GM18868 (cell line): Measurements from ENCODE around the gene DHDH.
"Not testable (repeated sequence)": the region's sequence is repeated elsewhere in the genome, so short reads cannot be mapped to it uniquely, and the experiment has no call there.

ENCODE experiments used
- ATAC-seq: cut with Tn5 transposase; IDR thresholded peaks from one replicate; pipeline ENCODE4 v1.9.1; 2021; ENCODE audit warnings: mild to moderate bottlenecking, moderate library complexity; ENCODE audit not compliant: unreplicated experiment

The DHDH gene

DNA sequence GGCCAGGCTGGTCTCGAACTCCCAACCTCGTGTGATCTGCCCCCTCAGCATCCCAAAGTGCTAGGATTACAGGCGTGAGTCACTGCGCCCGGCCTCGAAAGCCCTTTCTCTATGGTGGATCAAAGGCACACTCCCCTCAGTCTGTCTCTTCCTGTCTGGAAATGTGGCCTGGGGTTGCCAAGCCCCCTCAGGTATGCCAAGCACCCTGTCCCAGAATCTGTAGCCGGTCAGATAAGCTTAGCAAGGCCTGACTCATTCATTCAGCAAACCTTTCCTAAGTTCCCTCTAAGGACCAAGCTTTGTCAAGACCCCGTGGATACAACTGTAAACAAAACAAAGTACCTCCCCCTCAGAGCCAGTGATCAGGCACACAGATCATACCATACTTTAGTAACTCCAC is 19.3 kb upstream of the DHDH start:
- ATAC-seq: no peak

DNA sequence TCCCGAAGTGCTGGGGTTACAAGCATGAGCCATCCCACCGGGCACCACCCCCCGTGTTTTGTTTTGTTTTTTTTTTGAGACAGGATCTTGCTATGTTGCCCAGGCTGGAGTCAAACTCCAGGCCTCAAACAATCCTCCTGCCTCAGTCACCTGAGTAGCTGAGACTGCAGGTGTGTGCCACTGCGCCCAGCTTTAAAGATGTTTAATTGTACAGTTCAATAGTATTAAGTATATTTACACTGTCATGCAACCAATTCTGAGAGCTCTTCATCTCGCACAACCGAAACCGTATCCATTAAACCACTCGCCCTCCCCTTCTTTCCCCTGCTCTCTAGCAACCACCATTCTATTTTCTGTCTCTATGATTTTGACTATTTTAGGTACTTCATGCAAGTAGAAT is 17.7 kb upstream of the DHDH start:
- ATAC-seq: no peak

DNA sequence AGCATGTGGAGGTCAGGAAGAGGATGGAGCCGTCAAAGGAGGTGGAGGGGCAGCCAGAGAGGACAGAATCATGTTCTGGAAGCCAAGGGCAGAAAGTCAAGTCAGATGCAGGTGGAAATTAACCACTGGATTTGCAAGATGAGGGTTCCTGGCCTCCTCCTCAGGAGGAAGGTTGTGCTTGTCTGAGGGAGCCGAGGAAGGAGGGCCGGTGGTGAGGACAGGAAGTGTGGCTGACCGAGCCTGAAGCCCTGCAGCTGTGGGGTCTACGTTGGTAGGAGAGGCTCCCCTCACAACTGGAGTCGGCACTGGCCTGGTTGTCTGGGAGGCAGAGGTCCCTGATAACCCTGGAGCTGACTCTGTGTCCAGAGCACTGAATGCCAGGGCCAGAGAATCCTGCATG is 15.4 kb upstream of the DHDH start:
- no peak for ATAC-seq

DNA sequence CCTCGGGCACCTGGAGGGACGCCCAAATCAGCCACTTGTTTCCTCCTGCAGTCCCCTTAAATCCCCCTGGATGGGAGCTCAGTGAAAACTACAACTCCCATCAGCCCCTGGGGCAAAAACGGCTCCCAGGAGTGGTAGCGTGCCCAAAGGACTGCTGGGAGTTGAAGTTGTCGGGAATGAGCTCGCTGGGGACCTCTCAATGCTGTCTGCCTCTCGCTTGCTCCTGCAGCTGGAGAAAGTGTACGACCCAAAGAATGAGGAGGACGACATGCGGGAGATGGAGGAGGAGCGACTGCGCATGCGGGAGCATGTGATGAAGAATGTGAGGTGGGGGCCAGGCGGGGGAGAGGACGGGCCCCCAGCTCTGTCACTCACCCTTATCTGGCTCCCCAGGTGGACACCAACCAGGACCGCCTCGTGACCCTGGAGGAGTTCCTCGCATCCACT is 14.7 kb upstream of the DHDH start:
- no peak for ATAC-seq

- not testable (repeated sequence) for ATAC-seq
Observed at GRCh38 chr19:48919271-48919670, 14.2 kb upstream of the DHDH start.

DNA sequence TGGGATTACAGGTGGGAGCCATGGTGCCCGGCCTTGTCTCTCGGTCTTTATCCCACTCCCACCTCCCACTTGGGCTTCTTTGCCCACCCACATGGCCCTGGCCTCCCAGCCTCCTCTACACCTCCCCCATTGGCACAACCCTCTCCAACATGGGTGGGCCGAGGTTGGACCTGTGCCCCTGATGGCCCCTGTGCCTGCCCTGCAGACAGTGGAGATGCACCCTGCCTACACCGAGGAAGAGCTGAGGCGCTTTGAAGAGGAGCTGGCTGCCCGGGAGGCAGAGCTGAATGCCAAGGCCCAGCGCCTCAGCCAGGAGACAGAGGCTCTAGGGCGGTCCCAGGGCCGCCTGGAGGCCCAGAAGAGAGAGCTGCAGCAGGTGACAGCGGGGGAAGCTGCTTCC is 12.6 kb upstream of the DHDH start:
- ATAC-seq: no peak

GRCh38 chr19:48921721-48922500 is 11.6 kb upstream of the DHDH start:
- ATAC-seq: no peak

DNA sequence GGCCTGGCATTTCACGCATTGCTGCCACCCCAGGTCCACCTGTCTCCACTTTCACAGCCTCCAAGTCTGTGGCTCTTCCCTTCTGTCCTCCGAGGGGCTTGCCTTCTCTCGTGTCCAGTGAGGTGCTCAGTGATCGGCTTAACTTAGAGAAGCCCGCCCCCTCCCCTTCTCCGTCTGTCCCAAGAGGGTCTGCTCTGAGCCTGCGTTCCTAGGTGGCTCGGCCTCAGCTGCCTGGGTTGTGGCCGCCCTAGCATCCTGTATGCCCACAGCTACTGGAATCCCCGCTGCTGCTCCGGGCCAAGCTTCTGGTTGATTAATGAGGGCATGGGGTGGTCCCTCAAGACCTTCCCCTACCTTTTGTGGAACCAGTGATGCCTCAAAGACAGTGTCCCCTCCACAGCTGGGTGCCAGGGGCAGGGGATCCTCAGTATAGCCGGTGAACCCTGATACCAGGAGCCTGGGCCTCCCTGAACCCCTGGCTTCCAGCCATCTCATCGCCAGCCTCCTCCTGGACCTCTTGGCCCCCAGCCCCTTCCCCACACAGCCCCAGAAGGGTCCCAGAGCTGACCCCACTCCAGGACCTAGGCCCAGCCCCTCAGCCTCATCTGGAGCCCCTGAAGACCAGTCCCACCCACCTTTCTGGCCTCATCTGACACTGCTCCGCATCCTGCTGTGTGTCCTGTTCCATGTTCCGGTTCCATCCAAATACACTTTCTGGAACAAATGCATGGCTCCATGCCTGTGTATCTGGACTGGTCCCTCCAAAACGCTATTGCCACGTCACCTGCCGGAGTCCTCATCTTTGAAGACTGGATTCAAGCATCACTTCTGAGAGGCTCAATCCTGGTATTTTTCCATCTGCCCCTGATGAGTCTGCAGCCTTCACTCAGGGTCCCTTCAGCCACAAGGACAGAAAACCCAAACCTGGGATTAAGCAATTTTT is 10.7 kb upstream of the DHDH start:
- ATAC-seq: no peak

DNA sequence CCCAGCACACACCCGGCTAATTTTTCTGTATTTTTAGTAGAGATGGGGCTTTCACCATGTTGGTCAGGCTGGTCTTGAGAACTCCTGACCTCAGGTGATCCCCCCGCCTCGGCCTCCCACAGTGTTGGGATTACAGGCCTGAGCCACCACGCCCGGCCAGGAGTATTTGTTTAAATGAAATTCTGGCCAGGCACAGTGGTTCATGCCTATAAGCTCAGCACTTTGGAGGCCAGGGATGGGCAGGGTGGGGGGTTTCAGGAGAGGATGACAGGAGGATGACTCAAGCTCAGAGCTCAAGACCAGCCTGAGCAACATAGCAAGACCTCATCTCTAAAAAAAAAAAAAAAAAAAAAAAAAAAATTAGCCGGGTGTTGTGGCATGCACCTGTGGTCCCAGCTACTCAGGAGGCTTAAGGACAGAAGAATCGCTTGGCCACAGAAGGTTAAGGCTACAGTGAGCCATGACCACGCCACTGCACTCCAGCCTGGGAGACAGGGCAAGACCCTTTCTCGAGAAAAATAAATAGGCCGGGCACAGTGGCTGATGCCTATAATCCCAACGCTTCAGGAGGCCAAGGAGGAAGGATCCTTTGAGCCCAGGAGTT is 8.2 kb upstream of the DHDH start:
- no peak for ATAC-seq

DNA sequence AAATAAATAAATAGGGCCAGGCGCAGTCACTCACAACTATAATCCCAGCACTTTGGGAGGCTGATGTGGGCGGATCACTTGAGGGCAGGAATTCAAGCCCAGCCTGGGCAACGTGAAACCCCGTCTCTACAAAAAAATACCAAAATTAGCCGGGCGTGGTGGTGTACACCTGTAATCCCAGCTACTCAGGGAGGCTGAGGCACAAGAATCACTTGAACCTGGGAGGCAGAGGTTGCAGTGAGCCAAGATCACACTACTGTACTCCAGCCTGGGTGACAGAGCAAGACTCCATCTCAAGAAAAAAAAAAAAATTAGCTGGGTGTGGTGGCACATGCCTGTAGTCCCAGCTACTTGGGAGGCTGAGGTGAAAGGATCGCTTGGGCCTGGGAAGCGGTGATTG is 7.6 kb upstream of the DHDH start:
- ATAC-seq: not testable (repeated sequence)

- ATAC-seq: no peak
Observed at GRCh38 chr19:48926909-48927308, 6.6 kb upstream of the DHDH start.

GRCh38 chr19:48927692-48928091 is 5.8 kb upstream of the DHDH start:
- not testable (repeated sequence) for ATAC-seq

- ATAC-seq: no peak
Observed at GRCh38 chr19:48928164-48929025, 5.1 kb upstream of the DHDH start.

GRCh38 chr19:48934837-48935236 is 1.3 kb downstream of the DHDH start:
- ATAC-seq: no peak

- no peak for ATAC-seq
Observed at GRCh38 chr19:48935864-48936263, 2.4 kb downstream of the DHDH start.

DNA sequence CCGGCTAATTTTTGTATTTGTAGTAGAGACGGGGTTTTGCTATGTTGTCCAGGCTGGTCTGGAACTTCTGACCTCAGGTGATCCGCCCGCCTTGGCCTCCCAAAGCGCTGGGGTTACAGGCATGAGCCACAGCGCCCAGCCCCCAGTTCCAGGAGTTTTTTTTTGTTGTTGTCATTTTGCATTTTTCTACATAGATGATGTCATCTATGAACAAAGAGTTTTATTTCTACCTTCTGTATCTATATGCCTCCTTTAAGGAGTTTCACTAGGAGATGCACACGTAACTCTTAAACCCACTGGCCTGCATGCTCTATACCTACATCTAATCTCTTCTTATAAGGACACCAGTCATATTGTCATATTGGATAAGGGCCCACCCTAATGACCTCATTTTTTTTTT is 4.8 kb downstream of the DHDH start:
- ATAC-seq: no peak

GRCh38 chr19:48940902-48941301 is 7.4 kb downstream of the DHDH start:
- ATAC-seq: no peak

- no peak for ATAC-seq
Observed at GRCh38 chr19:48943081-48943480, 9.6 kb downstream of the DHDH start.

DNA sequence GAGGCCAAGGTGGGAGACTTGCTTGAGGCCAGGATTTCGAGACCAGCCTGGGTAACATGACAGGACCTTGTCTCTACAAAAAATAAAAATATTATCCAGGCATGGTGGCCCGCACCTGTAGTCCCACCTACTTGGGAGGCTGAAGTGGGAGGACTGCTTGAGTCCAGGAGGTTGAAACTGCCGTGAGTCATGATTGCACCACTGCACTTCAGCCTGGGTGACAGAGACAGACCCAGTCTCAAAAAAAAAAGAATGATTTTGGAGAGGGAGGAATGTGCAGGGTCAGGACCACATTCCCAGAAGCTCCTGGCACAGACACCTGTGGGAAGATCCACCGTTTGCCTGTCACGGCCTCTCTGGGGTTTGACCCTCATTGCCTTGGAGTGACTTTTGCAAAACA is 11.9 kb downstream of the DHDH start:
- ATAC-seq: no peak

DNA sequence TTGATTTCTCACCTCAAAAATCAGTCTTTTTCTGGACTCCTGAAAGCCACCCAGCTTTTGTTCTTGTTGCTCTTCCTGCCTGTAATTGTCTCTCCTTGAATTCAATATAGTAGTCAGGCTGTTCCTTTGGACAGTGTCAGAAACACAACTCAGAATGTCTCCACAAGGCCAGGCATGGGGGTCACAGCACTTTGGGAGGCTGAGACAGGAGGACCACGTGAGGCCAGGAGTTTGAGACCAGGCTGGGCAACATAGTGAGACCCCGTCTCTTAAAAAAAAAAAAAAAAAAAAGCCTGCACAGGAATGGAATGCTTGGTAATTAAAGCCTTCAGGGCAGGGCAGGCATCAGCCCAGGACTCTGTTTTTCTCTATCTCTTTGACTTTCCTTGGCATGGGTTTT is 12.3 kb downstream of the DHDH start:
- no peak for ATAC-seq
